AG10803 (cell line): Measurements from ENCODE around the gene IGF2R.
"Not testable (repeated sequence)": the region's sequence is repeated elsewhere in the genome, so short reads cannot be mapped to it uniquely, and the experiment has no call there.

Source experiments
- DNase-seq: peaks from one replicate; pipeline ENCODE4 v3.0.0; 2010; ENCODE audit warnings: low read depth
- H3K4me3 ChIP-seq: 2 replicates; pipeline ENCODE4 v1.5.1; 2011; ENCODE audit warnings: mild to moderate bottlenecking, low read length, control low read depth
- CTCF ChIP-seq: conservative IDR thresholded peaks from 2 replicates; pipeline ENCODE4 v1.5.1; 2011; ENCODE audit warnings: mild to moderate bottlenecking, low read length, control low read depth, inconsistent platforms

The IGF2R gene

GRCh38 chr6:160118620-160119229 lies 149.8 kb downstream of the IGF2R start:
- DNase-seq, result no peak
- H3K4me3 ChIP-seq, result no peak overlapping the region
- no peak for TF ChIP-seq CTCF

- H3K4me3 ChIP-seq, result no peak overlapping the region
- DNase-seq, result no peak
- TF ChIP-seq CTCF, result no peak
Observed at GRCh38 chr6:160120087-160120486, 151.2 kb downstream of the IGF2R start.

- TF ChIP-seq CTCF, result no peak
Observed at GRCh38 chr6:160121558-160121957, 152.7 kb downstream of the IGF2R start, which contains the start of gene SLC22A1. TSS of gene SLC22A1 (plus strand) at chr6:160121815. CDS start at chr6:160121936, 121 bp downstream.

GRCh38 chr6:160121981-160122380 lies 153.1 kb downstream of the IGF2R start:
- TF ChIP-seq CTCF, result no peak
- DNase-seq, result no peak
- no peak overlapping the region for H3K4me3 ChIP-seq

More at GRCh38 chr6:160121558-160121957, 152.7 kb downstream of the IGF2R start, which contains the start of gene SLC22A1:
- no peak for DNase-seq
- no peak within 1 kb of the TSS for H3K4me3 ChIP-seq

GRCh38 chr6:160122744-160123143 lies 153.9 kb downstream of the IGF2R start:
- no peak for TF ChIP-seq CTCF
- DNase-seq, result no peak
- no peak overlapping the region for H3K4me3 ChIP-seq

GRCh38 chr6:160124007-160124406 lies 155.1 kb downstream of the IGF2R start:
- DNase-seq, result no peak
- no peak for TF ChIP-seq CTCF
- H3K4me3 ChIP-seq, result no peak overlapping the region

- no peak for DNase-seq
- no peak for TF ChIP-seq CTCF
- no peak overlapping the region for H3K4me3 ChIP-seq
Observed at GRCh38 chr6:160124605-160125004, 155.7 kb downstream of the IGF2R start.

GRCh38 chr6:160125105-160125504 lies 156.2 kb downstream of the IGF2R start:
- H3K4me3 ChIP-seq, DNase-seq: not testable (repeated sequence)
